GM12874 (cell line): ENCODE data around the gene PLAAT2.

Source experiments
- CTCF ChIP-seq: IDR thresholded peaks from 2 replicates; pipeline ENCODE4 v1.5.1; 2011; ENCODE audit warnings: low read depth, mild to moderate bottlenecking, control low read depth, low read length, moderate library complexity; ENCODE audit not compliant: insufficient read depth

Gene PLAAT2

DNA sequence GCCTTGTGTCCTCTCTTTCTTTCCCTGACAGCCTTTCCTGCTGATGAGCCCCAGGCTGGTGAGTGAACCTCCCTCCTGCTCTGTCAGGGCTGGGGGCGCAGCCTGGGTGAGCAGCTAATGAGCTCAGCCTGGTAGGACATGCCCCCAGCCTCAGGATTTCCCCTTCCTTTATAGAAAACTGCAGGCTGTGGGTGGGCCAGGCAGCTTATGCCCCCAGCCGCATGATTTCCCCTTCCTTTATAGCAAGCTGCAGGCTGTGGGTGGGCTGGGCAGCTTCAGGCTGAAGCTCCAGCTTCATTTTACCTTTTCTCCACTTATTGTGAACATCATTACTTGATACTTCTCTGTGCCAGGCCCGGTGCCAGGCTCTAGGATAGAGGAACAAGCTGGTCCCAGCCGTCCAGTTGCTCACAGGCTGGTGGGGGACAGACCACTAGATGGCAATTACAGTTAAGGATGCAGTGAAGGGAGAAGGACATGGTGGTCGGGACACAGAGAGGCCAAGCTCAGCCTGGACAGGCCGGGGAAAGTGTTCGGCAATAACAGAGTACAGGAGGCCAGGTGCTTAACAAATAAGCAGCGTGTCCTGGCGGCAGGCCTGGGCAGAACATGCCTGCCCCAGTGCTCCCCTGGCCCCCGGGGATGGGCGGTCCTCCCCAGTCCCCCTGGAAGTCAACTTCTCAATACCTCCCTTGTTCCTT is 52.0 kb downstream of the PLAAT2 start:
- no peak for TF ChIP-seq CTCF

DNA sequence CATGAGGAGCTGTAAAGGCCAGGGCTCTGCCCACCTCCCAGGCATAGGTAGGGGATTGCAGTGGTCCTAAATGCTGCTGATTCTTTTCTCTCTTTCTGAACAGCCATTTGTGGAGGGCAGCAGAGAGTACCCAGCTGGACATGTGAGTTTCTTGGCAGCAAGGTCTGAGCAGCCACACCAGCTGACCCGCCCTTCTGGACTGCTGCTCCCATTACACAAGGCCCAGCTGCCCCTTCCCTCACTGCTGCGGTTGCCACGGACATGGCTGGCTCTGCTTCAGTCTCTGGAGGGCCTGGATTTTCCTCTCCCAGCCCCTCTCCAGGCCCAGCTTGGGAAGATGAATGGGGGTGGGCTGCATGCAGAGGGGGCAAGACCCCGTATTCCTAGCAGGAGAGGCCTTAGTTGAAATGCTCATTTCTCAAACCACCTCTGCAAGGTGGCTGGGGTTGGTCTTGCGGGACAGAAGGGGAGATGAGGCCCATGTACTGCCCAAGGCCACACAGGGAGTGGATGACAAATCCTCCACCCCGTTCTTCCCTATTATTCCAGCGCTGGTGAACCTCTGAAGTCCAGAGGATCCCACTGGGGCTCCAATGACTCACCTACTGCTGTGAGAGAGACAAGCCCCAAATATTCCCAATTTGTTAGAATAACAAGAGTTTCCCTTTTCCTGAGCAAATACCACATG is 52.7 kb downstream of the PLAAT2 start:
- TF ChIP-seq CTCF: no peak

DNA sequence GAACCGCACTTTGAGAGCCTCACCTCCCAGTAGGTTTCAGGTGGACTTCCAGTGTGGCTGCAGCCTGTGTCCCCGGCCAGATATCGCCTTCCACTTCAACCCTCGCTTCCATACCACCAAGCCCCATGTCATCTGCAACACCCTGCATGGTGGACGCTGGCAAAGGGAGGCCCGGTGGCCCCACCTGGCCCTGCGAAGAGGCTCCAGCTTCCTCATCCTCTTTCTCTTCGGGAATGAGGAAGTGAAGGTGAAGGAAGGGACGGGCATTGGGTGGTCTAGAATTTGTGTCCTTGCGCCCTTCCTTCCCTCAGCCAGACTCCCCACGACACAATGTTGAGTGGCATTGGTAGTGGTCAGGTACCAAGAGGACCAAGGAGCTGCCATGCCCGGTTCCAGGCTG is 54.4 kb downstream of the PLAAT2 start:
- TF ChIP-seq CTCF: no peak

- TF ChIP-seq CTCF: peak; percentile 46
Measured at GRCh38 chr11:63508009-63508408, 55.2 kb downstream of the PLAAT2 start.

GRCh38 chr11:63507511-63507910 is 55.7 kb downstream of the PLAAT2 start:
- TF ChIP-seq CTCF: no peak

GRCh38 chr11:63506876-63507275 is 56.3 kb downstream of the PLAAT2 start:
- TF ChIP-seq CTCF: no peak

DNA sequence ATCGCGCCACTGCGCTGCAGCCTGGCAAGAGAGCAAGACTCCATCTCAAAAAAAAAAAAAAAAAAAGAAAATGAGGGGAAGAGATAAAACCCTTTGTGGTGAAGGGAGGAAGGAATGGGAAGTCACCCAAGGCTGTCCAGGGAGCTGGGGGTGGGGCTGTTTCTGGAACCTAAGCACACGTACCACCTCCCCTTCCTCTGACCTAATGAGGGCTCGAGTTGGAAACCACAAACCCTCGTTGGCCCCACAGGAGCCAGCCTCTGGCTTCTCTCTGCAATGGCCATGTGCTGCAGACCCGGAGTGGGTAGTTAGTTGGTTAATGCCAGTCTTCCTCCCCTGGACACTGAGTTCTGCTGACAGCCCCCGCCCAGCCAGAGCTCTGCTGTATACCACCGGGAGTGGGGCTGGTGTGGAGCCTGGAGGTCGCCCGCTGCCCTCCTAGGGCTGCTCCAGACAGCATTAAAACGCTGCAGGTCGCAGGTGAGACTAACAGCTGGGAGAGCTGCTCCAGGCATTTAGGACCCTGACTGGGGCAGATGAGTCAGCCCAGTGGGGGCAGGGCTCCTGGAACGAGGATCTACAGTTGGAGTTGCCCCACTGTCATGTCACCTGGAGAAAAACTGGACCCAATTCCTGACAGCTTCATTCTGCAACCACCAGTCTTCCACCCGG is 57.2 kb downstream of the PLAAT2 start, which contains the start of gene LGALS12:
LGALS12 (plus strand) TSS at position 228 of the 672 bp plus-strand sequence; CDS start at position 603, 375 bp downstream.
- no peak for TF ChIP-seq CTCF
